ENCODE data around the gene PCDHGB2.
A peak's percentile ranks its signal among the peaks of the same experiment; 100 is the strongest.

DNA sequence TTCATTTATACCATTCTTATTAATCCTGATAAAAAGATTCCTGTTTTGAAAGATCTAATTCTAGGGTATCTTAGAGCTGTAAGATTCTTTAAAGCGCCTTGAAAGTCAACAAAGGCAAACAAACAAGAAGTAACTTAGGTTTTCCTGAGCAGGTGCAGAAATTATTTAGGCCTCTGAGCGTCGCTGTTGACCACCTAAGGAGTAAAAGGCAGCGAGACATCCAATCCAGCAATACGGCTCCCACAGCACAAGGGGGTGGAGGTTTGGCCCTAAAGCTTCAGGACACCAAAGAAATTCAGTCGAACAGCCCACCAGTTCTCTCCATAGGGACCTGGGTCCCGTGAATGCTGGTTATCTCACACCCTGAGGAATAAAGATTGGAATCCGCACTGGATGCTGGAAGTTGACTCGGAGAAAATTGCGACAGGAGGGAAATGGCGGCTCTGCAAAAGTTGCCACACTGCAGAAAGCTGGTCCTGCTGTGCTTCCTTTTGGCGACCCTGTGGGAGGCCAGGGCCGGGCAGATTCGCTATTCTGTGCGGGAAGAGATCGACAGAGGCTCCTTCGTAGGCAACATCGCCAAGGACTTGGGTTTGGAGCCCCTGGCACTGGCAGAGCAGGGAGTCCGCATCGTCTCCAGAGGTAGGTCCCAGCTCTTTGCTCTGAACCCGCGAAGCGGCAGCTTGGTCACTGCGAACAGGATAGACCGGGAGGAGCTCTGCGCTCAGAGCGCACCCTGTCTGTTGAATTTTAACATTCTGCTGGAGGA lies 21.1 kb upstream of the PCDHGB2 start, which contains the start of gene PCDHGA2:
- TF ChIP-seq NR1H2 (CRISPR knock-in tag; IDR thresholded peaks at IDR 0.05): no peak
- TF ChIP-seq CTCF (IDR thresholded peaks at IDR 0.05): peak; percentile 30; the same call in 1 of the 2 replicates
- no peak for TF ChIP-seq SMAD3 (CRISPR knock-in tag; IDR thresholded peaks at IDR 0.05; ENCODE audit: borderline replicate concordance)
- TF ChIP-seq ZNF121 (CRISPR knock-in tag; IDR thresholded peaks at IDR 0.05): no peak
- no peak for TF ChIP-seq CREB1 (CRISPR knock-in tag; IDR thresholded peaks at IDR 0.05)
- no peak for TF ChIP-seq MAX (CRISPR knock-in tag; IDR thresholded peaks at IDR 0.05)
- no peak for TF ChIP-seq SP1 (CRISPR knock-in tag; conservative IDR thresholded peaks at IDR 0.05)
- TF ChIP-seq, protein P1, sequence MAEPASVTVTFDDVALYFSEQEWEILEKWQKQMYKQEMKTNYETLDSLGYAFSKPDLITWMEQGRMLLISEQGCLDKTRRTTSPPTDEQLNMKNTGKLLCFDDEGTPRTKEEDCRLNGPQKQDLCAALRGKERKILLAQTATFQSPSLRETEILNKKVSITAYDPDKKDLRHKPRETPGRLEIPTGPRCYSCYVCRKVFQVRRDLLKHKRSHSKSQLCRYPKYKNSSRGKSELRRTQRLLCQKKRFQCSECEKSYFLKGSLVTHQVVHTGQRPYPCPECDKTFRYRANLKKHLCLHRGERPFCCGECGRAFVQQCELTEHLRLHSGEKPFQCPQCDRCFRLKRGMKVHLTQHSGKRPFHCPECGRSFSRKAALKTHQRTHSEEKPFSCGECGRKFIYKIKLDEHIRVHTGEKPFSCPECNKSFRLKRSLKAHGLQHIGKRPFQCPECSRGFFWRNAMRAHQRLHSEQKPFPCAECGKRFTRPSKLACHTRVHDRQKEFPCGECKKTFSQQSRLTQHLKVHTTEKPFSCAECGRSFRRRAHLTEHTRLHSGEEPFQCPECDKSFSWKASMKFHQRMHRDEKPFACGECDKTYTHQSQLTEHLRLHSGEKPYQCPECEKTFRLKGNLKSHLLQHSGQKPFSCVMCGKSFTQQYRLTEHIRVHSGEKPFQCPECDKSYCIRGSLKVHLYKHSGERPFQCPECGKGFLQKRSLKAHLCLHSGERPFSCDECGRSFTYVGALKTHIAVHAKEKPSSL (CRISPR knock-in tag; conservative IDR thresholded peaks at IDR 0.05): no peak

All from WTC11 (cell line).